ENCODE results near the gene HECW1. TPM values are rescaled to one million over a fixed set of nuclear protein-coding genes. Genes with fewer than 3 reads are reported as not detected.

Gene HECW1
- total and polyA plus RNA-seq, 12 donors: 0.07 to 0.23 TPM; not detected in 10

DNA sequence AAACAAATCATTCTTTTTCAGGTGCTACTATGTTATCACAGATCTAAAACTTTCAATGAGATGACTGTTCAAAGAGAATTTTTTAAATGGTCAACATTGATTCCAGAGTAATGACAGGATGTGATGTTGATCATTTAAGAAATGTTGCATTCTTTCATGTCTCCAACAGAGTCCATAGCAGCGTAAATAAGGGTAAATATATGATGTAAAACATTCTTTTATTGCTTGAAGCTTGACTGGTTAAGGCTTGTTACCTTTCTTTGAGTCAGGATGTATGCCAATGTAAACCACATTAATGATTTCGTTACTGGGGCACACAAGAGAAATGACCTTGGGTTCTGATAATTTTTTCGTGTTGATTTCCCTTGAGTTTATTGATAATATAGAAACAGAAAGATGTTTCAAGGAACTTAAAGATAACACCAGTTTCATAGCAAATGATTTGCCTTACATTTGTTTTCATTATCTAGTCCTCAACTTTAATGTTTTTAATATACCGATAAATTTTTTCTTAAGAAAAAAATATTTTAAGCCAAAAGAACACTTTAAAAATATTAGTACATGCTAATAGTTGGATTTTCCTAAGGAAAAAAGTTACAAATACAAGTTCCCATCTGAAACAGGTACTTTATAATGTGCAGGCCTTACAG is 473.9 kb downstream of the HECW1 start:
- Histone ChIP-seq H3K4me3 (peak overlapping the region in 1 of 10 donors; percentile 97), H3K36me3 (no peaks in the 10 kb centered on the region), H3K27me3 (peaks cover 0 to 6% (median 0%) of the 10 kb centered on the region in 7 donors), H3K4me1 (peaks cover 0 to 43% (median 24%) of the 10 kb centered on the region in 9 donors), H3K9me3 (no peaks in the 10 kb centered on the region), H3K27ac (peak overlapping the region in 2 of 10 donors; percentile 3 to 98)
- no peak for ATAC-seq
- intact Hi-C loops (cut with DNase I): loop anchor here in 2 of 10 donors (5.0 to 10.0 kb wide), 2 partner anchors 41 to 248 kb away; no protein-coding TSS in a partner anchor
- no peak for DNase-seq
- TF ChIP-seq, protein P1, sequence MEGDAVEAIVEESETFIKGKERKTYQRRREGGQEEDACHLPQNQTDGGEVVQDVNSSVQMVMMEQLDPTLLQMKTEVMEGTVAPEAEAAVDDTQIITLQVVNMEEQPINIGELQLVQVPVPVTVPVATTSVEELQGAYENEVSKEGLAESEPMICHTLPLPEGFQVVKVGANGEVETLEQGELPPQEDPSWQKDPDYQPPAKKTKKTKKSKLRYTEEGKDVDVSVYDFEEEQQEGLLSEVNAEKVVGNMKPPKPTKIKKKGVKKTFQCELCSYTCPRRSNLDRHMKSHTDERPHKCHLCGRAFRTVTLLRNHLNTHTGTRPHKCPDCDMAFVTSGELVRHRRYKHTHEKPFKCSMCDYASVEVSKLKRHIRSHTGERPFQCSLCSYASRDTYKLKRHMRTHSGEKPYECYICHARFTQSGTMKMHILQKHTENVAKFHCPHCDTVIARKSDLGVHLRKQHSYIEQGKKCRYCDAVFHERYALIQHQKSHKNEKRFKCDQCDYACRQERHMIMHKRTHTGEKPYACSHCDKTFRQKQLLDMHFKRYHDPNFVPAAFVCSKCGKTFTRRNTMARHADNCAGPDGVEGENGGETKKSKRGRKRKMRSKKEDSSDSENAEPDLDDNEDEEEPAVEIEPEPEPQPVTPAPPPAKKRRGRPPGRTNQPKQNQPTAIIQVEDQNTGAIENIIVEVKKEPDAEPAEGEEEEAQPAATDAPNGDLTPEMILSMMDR (IDR thresholded peaks at IDR 0.05): no peak
- 71 to 79% methylated on average over 4 of the region's 4 CpGs for WGBS, 2 donors

GRCh38 chr7:43588477-43589132 is 476.2 kb downstream of the HECW1 start:
- intact Hi-C loops (cut with DNase I): loop anchor here in 2 of 10 donors (5.0 to 10.0 kb wide), 2 partner anchors 39 to 246 kb away; no protein-coding TSS in a partner anchor

GRCh38 chr7:43589133-43589478 is 476.7 kb downstream of the HECW1 start:
- H3K27me3 ChIP-seq: no peaks in the 10 kb centered on the region
- DNase-seq (no peak), ATAC-seq (no peak)
- H3K36me3 ChIP-seq: no peaks in the 10 kb centered on the region
- no peak overlapping the region for H3K27ac ChIP-seq
- TF ChIP-seq, protein P1 (IDR thresholded peaks at IDR 0.05): no peak
- H3K4me1 ChIP-seq: peaks cover 0 to 62% (median 21%) of the 10 kb centered on the region in 9 donors
- H3K9me3 ChIP-seq: no peaks in the 10 kb centered on the region
- intact Hi-C loops (cut with DNase I): loop anchor here in 2 of 10 donors (5.0 to 10.0 kb wide), 2 partner anchors 38 to 246 kb away; no protein-coding TSS in a partner anchor
- no peak overlapping the region for H3K4me3 ChIP-seq

More at GRCh38 chr7:43588477-43589132, 476.2 kb downstream of the HECW1 start:
- DNase-seq: no peak
- no peak for ATAC-seq
- H3K9me3 ChIP-seq: no peaks in the 10 kb centered on the region
- H3K36me3 ChIP-seq: no peaks in the 10 kb centered on the region
- TF ChIP-seq, protein P1 (IDR thresholded peaks at IDR 0.05): no peak
- H3K4me3 ChIP-seq: no peak overlapping the region
- H3K4me1 ChIP-seq: peaks cover 0 to 60% (median 24%) of the 10 kb centered on the region in 9 donors
- no peaks in the 10 kb centered on the region for H3K27me3 ChIP-seq
- H3K27ac ChIP-seq: no peak overlapping the region
- WGBS, 2 donors: 95% methylated on average over 5 of the region's 5 CpGs

GRCh38 chr7:43589728-43590127 is 477.3 kb downstream of the HECW1 start:
- peaks cover 0 to 62% (median 15%) of the 10 kb centered on the region in 9 donors for H3K4me1 ChIP-seq
- H3K4me3 ChIP-seq: no peak overlapping the region
- ATAC-seq (no peak), DNase-seq (no peak)
- intact Hi-C loops (cut with DNase I): loop anchor here in 2 of 10 donors (5.0 to 10.0 kb wide), 2 partner anchors 38 to 245 kb away; no protein-coding TSS in a partner anchor
- H3K27ac ChIP-seq: no peak overlapping the region
- no peaks in the 10 kb centered on the region for H3K9me3 ChIP-seq
- TF ChIP-seq, protein P1 (IDR thresholded peaks at IDR 0.05): no peak
- no peaks in the 10 kb centered on the region for H3K27me3 ChIP-seq
- no peaks in the 10 kb centered on the region for H3K36me3 ChIP-seq
- WGBS, 2 donors: 97 to 99% methylated on average over 3 of the region's 3 CpGs
